ENCODE measurements around the gene CRIP2. TPM values are rescaled to one million over a fixed set of nuclear protein-coding genes. Genes with fewer than 3 reads are reported as not detected.
A peak's percentile ranks its signal among the peaks of the same experiment; 100 is the strongest.

The CRIP2 gene
- total and polyA plus RNA-seq, 8 donors = 12.9 to 223 (median 28.9) TPM

GRCh38 chr14:105527381-105527825, 52.8 kb downstream of the CRIP2 start:
- no peak for FAIRE-seq
- Histone ChIP-seq H3K36me3 (no peaks in the 10 kb centered on the region), H3K27me3 (no peaks in the 10 kb centered on the region), H3K4me1 (peaks cover 0 to 16% (median 0%) of the 10 kb centered on the region in 3 donors), H3K9me3 (no peaks in the 10 kb centered on the region), H3K27ac (no peak overlapping the region), H3K4me3 (peak overlapping the region; percentile 44 to 71 (median 60))
- DNase-seq = peak in 3 of 6 donors; percentile 54 to 86 (median 56)
- no peak for ATAC-seq
- intact Hi-C loops (cut with DNase I) = no loop called here
- TF ChIP-seq, protein P1, sequence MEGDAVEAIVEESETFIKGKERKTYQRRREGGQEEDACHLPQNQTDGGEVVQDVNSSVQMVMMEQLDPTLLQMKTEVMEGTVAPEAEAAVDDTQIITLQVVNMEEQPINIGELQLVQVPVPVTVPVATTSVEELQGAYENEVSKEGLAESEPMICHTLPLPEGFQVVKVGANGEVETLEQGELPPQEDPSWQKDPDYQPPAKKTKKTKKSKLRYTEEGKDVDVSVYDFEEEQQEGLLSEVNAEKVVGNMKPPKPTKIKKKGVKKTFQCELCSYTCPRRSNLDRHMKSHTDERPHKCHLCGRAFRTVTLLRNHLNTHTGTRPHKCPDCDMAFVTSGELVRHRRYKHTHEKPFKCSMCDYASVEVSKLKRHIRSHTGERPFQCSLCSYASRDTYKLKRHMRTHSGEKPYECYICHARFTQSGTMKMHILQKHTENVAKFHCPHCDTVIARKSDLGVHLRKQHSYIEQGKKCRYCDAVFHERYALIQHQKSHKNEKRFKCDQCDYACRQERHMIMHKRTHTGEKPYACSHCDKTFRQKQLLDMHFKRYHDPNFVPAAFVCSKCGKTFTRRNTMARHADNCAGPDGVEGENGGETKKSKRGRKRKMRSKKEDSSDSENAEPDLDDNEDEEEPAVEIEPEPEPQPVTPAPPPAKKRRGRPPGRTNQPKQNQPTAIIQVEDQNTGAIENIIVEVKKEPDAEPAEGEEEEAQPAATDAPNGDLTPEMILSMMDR (IDR thresholded peaks at IDR 0.05) = no peak
- WGBS, 2 donors = 39 to 43% methylated on average over 23 of the region's 23 CpGs

- FAIRE-seq (no peak), ATAC-seq (peak; percentile 82 to 91 (median 88)), DNase-seq (peak; percentile 70 to 94 (median 84))
- H3K27ac ChIP-seq = peak overlapping the region; percentile 6 to 37 (median 28)
- no peaks in the 10 kb centered on the region for H3K36me3 ChIP-seq
- 10 to 14% methylated on average over 41 to 67 of the region's 67 CpGs for WGBS, 2 donors
- H3K4me1 ChIP-seq = peaks cover 0 to 16% (median 0%) of the 10 kb centered on the region in 3 donors
- H3K27me3 ChIP-seq = no peaks in the 10 kb centered on the region
- peak overlapping the region; percentile 21 to 71 (median 41) for H3K4me3 ChIP-seq
- intact Hi-C loops (cut with DNase I) = no loop called here
- TF ChIP-seq, protein P1 (IDR thresholded peaks at IDR 0.05) = peak; percentile 79 to 91 (median 86)
- H3K9me3 ChIP-seq = no peaks in the 10 kb centered on the region
Observed at GRCh38 chr14:105527826-105528585, 53.4 kb downstream of the CRIP2 start.

DNA sequence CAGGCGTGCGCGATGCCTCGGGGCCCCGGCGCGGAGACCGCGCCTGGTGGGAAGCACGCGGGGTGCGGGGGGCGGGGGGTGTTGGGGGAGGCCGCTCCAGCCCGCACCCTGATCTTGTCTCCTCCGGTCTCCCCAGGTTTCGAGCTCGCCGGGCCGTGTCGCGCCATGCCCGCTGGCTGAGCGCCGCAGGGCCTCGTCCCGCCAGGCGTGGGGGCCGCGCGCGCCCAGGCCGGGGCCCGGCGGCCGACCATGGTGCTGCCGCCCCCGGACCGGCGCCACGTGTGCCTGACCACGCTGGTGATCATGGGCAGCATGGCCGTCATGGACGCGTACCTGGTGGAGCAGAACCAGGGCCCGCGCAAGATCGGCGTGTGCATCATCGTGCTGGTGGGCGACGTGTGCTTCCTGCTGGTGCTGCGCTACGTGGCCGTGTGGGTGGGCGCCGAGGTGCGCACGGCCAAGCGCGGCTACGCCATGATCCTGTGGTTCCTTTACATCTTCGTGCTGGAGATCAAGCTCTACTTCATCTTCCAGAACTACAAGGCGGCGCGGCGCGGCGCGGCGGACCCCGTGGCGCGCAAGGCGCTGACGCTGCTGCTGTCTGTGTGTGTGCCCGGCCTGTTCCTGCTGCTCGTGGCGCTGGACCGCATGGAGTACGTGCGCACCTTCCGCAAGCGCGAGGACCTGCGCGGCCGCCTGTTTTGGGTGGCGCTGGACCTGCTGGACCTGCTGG, 54.1 kb downstream of the CRIP2 start:
- TF ChIP-seq, protein P1 (IDR thresholded peaks at IDR 0.05) = no peak

DNA sequence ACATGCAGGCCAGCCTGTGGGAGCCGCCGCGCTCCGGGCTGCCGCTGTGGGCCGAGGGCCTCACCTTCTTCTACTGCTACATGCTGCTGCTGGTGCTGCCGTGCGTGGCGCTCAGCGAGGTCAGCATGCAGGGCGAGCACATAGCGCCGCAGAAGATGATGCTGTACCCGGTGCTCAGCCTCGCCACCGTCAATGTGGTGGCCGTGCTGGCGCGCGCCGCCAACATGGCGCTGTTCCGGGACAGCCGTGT, 54.6 kb downstream of the CRIP2 start:
- Histone ChIP-seq H3K4me3 (peak overlapping the region in 1 of 4 donors; percentile 71), H3K4me1 (peaks cover 0 to 16% (median 0%) of the 10 kb centered on the region in 3 donors), H3K27me3 (no peaks in the 10 kb centered on the region), H3K9me3 (no peaks in the 10 kb centered on the region), H3K36me3 (no peaks in the 10 kb centered on the region), H3K27ac (no peak overlapping the region)
- intact Hi-C loops (cut with DNase I) = no loop called here
- FAIRE-seq (no peak), ATAC-seq (no peak), DNase-seq (peak in 1 of 6 donors; percentile 60)
- TF ChIP-seq, protein P1 (IDR thresholded peaks at IDR 0.05) = no peak
- 56 to 64% methylated on average over 24 of the region's 24 CpGs for WGBS, 2 donors

More for the DNA sequence above, 54.1 kb downstream of the CRIP2 start:
- Histone ChIP-seq H3K4me1 (peaks cover 0 to 16% (median 0%) of the 10 kb centered on the region in 3 donors), H3K9me3 (no peaks in the 10 kb centered on the region), H3K4me3 (peak overlapping the region; percentile 21 to 71 (median 41)), H3K27ac (no peak overlapping the region), H3K36me3 (no peaks in the 10 kb centered on the region), H3K27me3 (no peaks in the 10 kb centered on the region)
- 29 to 35% methylated on average over 74 to 89 of the region's 89 CpGs for WGBS, 2 donors
- ATAC-seq = no peak
- no peak for FAIRE-seq
- intact Hi-C loops (cut with DNase I) = no loop called here
- DNase-seq = peak in 2 of 6 donors; percentile 43 to 77

Other genes with a start within 250 kb of the CRIP2 start
- gene BTBD6, start 226.3 kb upstream of the CRIP2 start, total RNA-seq = 10 to 100 TPM in 1 of 6 donors, 1 to 10 TPM in 5; 4.3 to 12.5 (median 6.7) TPM
- 10 to 100 TPM; 20.1 to 44.5 TPM for gene BTBD6, start 226.3 kb upstream of the CRIP2 start, polyA plus RNA-seq
- gene BRF1, start 173.8 kb upstream of the CRIP2 start, total RNA-seq = 10 to 100 TPM; 13.6 to 25.4 (median 19.3) TPM
- gene BRF1, start 173.8 kb upstream of the CRIP2 start, polyA plus RNA-seq = 10 to 100 TPM; 34.5 to 50.2 TPM
- gene PACS2, start 160.1 kb upstream of the CRIP2 start, total RNA-seq = 10 to 100 TPM; 36.9 to 63.6 (median 46.2) TPM
- 100 to 1,000 TPM in 1 of 2 donors, 10 to 100 TPM in 1; 77.7 to 128 TPM for gene PACS2, start 160.1 kb upstream of the CRIP2 start, polyA plus RNA-seq
- gene TEX22, start 76.3 kb upstream of the CRIP2 start, total RNA-seq = 1 to 10 TPM in 4 of 6 donors, under 1 TPM in 2; 0.14 to 2.4 (median 1.5) TPM
- under 1 TPM; 0.40 to 0.57 TPM for gene TEX22, start 76.3 kb upstream of the CRIP2 start, polyA plus RNA-seq
- 10 to 100 TPM; 34.8 to 68.6 (median 51.6) TPM for gene MTA1, start 55.0 kb upstream of the CRIP2 start, total RNA-seq
- 100 to 1,000 TPM; 115 to 138 TPM for gene MTA1, start 55.0 kb upstream of the CRIP2 start, polyA plus RNA-seq
- gene CRIP1, start 12.1 kb downstream of the CRIP2 start, total RNA-seq = 10 to 100 TPM in 1 of 6 donors, 1 to 10 TPM in 5; 2.4 to 14.0 (median 9.0) TPM
- 10 to 100 TPM; 35.4 to 71.0 TPM for gene CRIP1, start 12.1 kb downstream of the CRIP2 start, polyA plus RNA-seq
- 1 to 10 TPM; 2.0 to 5.2 (median 3.3) TPM for gene TEDC1, start 16.4 kb downstream of the CRIP2 start, total RNA-seq
- gene TEDC1, start 16.4 kb downstream of the CRIP2 start, polyA plus RNA-seq = 10 to 100 TPM; 18.1 to 21.5 TPM
- gene TMEM121, start 51.8 kb downstream of the CRIP2 start, total RNA-seq = 1 to 10 TPM in 5 of 6 donors, under 1 TPM in 1; 0.92 to 3.3 (median 1.8) TPM
- gene TMEM121, start 51.8 kb downstream of the CRIP2 start, polyA plus RNA-seq = 1 to 10 TPM; 1.2 to 2.5 TPM

Measured in pancreas (tissue), 10 donors.